HK-2 (cell line): Measurements from ENCODE around the gene KSR1.

Source experiments
- DNase-seq: peaks from one replicate; pipeline ENCODE4 v3.0.0-alpha.2; 2018; ENCODE audit not compliant: unreplicated experiment

The KSR1 gene

GRCh38 chr17:27569884-27570577 lies 113.8 kb downstream of the KSR1 start:
- no peak for DNase-seq

DNA sequence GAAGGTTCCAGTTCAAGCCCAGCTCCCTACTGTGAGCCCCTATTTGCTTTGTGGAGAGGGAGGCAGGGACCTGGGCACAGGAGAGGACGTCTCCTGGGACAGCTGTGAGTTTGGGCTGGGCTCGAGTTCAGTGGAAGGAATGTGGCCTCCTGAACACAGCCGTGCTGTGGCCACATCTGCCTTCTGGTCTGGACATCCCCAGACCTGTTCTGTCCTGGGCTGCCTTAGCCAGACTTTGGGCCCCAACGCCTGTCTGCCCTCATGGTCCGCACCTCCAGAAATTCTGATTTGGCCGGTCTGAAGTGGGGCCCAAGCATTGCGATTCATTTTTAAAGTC lies 114.3 kb downstream of the KSR1 start:
- DNase-seq, result no peak

DNA sequence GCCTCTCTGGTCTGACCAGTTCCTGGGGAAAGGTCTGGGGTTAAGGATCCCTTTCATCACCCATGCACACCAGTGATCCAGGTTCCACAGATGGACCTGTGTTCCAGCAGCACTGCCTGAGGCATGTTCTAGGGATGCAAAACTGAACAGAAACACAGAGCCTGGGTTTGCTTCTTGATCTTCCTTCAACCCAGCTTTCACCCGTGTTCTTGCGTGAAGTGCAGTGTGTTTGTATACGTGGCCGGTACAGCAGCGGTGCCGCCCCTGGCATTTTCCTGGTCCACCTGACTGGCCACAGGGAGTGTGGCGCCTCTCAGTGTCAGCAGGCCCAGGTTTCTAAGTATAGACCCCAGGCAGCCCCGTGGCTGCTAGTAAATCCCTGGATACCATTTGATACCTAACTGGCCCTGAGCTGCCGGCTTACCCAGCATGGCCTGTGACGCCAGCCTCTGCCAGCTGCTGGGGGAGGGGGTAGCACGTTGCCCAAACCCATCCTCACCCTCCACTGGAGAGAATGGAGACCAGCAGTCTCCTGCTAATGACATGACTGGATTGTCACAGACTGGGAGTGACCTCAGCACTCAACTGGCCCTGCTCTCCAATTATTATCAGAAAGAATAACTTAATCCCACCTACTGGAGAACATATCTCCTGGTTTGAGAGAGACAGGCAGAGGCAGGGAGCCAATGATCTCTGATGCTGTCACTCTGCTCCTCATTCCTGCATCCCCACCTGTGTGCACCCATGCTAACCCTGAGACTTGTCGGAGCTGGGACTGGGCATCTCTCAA lies 115.5 kb downstream of the KSR1 start:
- no peak for DNase-seq

- no peak for DNase-seq
Measured at GRCh38 chr17:27572665-27573064, 116.4 kb downstream of the KSR1 start.

- DNase-seq, result no peak
Measured at GRCh38 chr17:27573548-27573947, 117.3 kb downstream of the KSR1 start.

- DNase-seq, result no peak
Measured at GRCh38 chr17:27573971-27574525, 117.8 kb downstream of the KSR1 start.

- no peak for DNase-seq
Measured at GRCh38 chr17:27575096-27575911, 119.1 kb downstream of the KSR1 start.

DNA sequence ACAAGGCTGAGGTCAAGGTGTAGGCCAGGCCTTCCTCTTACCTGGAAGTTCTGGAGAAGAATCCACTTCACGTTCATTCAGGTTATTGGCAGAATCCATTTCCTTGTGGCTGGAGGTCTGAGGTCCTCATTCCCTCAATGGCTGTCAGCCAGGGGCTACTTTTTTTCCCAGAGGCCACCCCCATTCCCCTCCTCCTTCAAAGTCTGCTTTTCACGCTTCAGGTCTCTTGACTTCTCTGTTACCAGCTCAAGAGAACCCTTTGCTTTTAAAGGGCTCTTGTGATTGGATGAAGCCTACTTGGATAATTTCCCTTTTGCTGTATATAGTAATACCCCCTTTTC lies 119.6 kb downstream of the KSR1 start:
- no peak for DNase-seq

DNA sequence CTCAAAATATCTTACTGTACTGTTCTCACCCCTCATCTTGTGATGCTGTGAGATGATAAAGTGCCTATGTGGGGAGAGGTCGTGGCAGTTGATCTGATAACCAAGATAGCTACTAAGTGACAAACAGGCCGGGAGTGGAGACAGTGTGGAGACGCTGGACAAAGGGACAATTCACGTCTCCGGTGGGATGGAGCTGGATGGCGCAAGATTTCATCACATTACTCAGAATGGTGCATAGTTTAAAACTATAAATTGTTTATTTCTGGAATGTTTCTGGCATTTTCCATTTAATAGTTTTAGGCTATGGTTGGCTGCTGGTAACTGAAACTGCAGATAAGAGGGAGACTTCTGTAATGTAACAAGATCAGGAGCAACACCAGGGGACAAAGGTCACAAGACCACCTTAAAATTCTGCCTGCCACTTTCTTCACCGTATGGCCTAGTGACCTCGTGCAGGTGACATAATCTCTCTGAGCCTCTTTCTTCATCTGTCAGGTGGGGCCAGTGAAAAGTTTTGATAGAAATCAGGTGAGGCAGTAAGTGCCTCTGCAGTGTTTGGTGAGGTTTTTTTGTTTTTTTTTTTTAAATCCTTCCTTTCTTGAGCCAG lies 120.3 kb downstream of the KSR1 start:
- no peak for DNase-seq

DNA sequence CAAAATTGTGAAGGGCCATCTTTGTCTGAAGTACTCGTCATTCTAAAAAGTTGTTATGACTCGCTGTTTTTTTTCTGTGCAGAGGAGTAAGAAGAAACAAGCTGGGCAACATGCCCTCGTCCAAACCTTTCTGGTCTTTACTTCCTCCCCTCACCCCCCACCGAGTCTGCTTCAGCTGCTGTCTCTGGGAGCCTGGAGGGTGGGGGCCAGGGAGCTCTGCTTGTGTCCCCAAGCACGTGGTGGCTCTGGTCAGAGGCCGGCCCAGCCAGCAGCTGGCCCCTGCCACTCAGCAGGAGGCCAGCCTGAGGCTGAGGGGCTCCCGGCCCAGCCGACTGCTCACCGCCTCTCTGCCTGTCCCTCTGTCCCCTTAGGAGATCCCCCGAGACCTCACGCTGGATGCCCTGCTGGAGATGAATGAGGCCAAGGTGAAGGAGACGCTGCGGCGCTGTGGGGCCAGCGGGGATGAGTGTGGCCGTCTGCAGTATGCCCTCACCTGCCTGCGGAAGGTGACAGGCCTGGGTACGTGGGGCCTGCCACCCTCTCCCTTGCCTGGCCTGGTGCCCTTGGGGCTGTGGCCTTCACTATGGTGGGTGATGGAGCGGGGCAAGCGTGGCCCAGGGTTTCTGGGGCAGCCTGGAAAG lies 121.0 kb downstream of the KSR1 start:
- no peak for DNase-seq

GRCh38 chr17:27577884-27578717 lies 121.9 kb downstream of the KSR1 start:
- DNase-seq, result no peak

GRCh38 chr17:27578718-27579085 lies 122.5 kb downstream of the KSR1 start:
- no peak for DNase-seq

- DNase-seq, result no peak
Measured at GRCh38 chr17:27579304-27579703, 123.1 kb downstream of the KSR1 start.

DNA sequence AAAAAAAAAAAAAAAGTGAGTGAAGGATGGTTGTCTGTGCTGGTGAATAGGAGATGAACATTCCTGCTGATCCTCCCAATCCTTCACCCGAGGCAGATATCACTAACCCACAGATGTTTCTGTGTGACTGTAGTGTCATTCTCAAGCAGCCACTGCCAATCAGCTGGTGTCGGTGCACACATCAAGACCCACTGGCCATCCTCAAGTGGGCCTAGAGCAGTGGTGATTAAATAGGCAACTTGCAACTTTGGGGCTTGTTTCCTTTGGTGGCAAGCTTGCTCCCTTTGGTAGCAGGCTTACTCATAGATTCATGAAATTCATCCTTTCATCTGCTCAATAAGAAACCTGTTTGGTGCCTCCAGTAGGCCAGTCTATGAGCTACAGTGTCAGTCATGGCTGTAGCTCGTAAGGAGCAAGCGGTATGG lies 123.7 kb downstream of the KSR1 start:
- no peak for DNase-seq

DNA sequence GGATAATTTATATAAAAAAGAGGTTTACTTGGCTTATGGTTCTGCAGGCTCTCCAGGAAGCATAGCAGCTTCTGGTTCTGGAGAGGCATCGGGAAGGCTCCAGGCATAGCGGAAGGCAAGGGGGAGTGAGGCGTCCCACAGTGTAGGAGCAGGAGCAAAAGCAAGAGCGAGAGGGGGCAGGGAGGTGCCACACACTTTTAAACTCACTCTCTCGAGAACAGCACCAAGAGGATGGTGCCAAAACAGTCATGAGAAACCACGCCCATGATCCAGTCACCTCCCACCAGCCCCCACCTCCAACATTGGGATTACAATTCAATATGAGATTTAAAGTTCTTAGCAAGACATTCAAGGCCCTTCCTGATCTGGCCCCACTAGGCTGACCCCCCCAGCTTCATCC lies 124.8 kb downstream of the KSR1 start:
- no peak for DNase-seq

GRCh38 chr17:27582696-27583095 lies 126.4 kb downstream of the KSR1 start:
- DNase-seq, result no peak

DNA sequence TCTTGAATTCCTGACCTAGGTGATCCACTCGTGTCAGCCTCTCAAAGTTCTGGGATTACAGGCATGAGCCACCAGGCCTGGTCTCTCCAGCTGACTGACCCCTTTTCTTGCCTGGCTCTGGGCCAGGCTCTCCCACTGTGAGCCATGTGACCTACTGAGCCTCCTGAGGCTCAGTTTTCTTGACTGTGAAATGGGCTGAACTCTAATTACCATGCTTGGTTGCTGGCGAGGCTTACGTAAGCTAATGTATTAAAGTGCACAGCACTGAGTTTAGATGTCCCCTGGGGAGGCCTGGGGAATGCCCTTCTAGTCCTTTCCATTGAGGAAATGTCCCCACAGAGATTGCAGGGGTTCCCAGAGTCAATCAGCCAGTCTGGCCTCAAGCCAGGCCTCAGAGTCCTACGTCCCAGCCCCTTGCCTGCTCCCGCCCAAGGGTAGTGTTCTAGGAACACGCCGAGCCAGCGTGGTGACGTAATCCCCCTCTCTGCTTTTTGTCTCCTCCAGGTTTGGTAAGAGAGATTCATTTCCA lies 129.0 kb downstream of the KSR1 start:
- DNase-seq, result no peak

GRCh38 chr17:27585792-27586191 lies 129.5 kb downstream of the KSR1 start:
- DNase-seq, result no peak

DNA sequence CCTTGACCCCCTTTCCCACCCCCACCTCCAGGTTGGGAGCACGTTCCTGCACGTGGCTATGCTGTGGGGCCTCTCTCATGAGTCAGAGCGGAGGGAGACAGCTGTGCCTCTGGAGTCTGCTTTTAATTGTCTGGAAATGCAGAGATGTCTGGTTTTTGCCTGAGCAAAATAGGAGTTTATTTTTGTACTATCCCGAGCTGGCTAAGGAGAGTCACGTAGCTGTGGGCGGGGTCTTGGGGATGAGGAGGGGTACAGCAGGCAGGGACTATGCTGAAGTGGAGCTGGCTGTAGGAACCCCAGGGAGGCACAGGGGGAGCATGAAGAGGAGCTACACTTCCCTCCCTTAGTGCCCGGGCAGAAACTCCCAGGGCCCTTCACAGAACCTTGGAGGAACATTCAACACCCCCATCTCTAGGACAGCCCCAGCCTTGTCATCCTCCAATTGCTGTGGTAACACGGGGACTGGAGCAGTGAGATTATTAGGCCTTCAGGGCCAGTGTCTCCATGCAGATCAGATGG lies 130.0 kb downstream of the KSR1 start:
- no peak for DNase-seq

GRCh38 chr17:27588354-27588753 lies 132.1 kb downstream of the KSR1 start:
- no peak for DNase-seq
